K562 (cell line): ENCODE data around the gene GABRG2.

Experiments
- BACH1 ChIP-seq: fragments of 200-800 bp; sonication (Bioruptor generic); IDR thresholded peaks from 2 replicates; pipeline ENCODE4 v1.6.1; 2016; ENCODE audit warnings: missing genetic modification characterization, missing compliant biosample characterization
- CEBPZ ChIP-seq: fragments of 150-350 bp; IDR thresholded peaks from 2 replicates; pipeline ENCODE4 v1.6.1; 2014; ENCODE audit warnings: low read depth, mild to moderate bottlenecking, low read length, borderline replicate concordance
- POLR2A ChIP-seq: fragments of 450-650 bp; conservative IDR thresholded peaks from 2 replicates; pipeline ENCODE4 v1.6.1; 2016
- RAD21 ChIP-seq, 2 experiments: fragments of 250-450 bp in 1 of 2; fragments of 450-650 bp in 1 of 2; sonication (Bioruptor Pico) in 1 of 2; formaldehyde crosslinking in 1 of 2; IDR thresholded peaks in 1 of 2; conservative IDR thresholded peaks in 1 of 2; 2 replicates each; pipeline versions ENCODE4 v1.4.0 to v1.8.0; 2020 to 2022; ENCODE audit warnings: mild to moderate bottlenecking in 2 of 2, moderate library complexity in 1 of 2
- TF ChIP-seq, protein P1 (sequence below), 2 experiments: fragments of 450-650 bp in 1 of 2; IDR thresholded peaks; 2 replicates each; pipeline ENCODE4 v1.6.1; 2011 to 2017; ENCODE audit warnings: low read depth in 2 of 2, antibody characterized with exemption in 1 of 2, borderline replicate concordance in 1 of 2, low read length in 1 of 2, mild to moderate bottlenecking in 1 of 2, mixed read lengths in 1 of 2; ENCODE audit not compliant: control insufficient read depth in 1 of 2

DNA sequence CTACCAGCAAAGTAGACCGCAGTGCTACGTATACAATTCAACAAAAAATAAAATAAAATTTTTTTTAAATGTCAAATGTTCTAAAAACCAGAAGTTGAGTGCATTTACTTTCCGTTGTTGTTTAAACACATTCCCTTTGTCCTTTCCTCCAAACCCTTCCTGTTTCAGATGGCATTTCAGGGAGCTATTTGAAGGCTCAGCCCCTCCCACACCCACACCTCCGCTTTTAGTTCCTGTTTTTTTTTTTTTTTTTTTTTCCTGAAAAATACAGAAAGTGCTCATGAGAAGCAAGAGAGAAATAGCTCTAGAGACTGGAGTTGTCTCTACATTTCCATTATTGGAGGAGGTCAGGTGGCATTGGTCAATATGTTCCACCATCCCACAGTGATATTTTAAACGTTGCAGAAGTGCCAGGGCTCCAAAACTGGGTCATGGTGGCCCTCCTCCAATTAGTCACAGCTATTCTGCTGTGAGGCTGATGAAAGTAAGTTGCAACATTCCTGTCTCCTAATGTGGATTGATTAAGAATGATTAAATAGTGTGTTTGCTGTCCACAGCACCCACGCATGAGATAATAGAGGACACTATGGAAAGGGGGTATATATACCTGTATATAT, 106.9 kb downstream of the GABRG2 start:
- TF ChIP-seq RAD21 (CRISPR knock-in tag; conservative IDR thresholded peaks at IDR 0.05 in 1 of 2, IDR thresholded peaks at IDR 0.05 in 1 of 2) (no peak), CEBPZ (no peak), POLR2A (no peak), BACH1 (tag) (no peak)
- TF ChIP-seq, protein P1, sequence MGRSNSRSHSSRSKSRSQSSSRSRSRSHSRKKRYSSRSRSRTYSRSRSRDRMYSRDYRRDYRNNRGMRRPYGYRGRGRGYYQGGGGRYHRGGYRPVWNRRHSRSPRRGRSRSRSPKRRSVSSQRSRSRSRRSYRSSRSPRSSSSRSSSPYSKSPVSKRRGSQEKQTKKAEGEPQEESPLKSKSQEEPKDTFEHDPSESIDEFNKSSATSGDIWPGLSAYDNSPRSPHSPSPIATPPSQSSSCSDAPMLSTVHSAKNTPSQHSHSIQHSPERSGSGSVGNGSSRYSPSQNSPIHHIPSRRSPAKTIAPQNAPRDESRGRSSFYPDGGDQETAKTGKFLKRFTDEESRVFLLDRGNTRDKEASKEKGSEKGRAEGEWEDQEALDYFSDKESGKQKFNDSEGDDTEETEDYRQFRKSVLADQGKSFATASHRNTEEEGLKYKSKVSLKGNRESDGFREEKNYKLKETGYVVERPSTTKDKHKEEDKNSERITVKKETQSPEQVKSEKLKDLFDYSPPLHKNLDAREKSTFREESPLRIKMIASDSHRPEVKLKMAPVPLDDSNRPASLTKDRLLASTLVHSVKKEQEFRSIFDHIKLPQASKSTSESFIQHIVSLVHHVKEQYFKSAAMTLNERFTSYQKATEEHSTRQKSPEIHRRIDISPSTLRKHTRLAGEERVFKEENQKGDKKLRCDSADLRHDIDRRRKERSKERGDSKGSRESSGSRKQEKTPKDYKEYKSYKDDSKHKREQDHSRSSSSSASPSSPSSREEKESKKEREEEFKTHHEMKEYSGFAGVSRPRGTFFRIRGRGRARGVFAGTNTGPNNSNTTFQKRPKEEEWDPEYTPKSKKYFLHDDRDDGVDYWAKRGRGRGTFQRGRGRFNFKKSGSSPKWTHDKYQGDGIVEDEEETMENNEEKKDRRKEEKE (IDR thresholded peaks at IDR 0.05; ENCODE audit: borderline replicate concordance in 1 of 2, control insufficient read depth in 1 of 2, low read depth in 2 of 2, low read length in 1 of 2): no peak
